Lung microvascular endothelial cell (primary cell): Measurements from ENCODE around the gene CHMP4B. TPM values are rescaled to one million over a fixed set of nuclear protein-coding genes. Genes with fewer than 3 reads are reported as not detected.

ENCODE experiments used
- DNase-seq, 2 donors: peaks; one replicate each; pipeline versions ENCODE4 v3.0.0 to v3.0.0-alpha.2; 2010; ENCODE audit warnings: low read depth in 2 of 2
- total RNA-seq: library from RNA; depleted of rRNA; stranded (reverse); fragments of >200 nt; gene quantifications from 2 replicates; pipeline ENCODE4 v1.2.1, GENCODE V29; 2014

CHMP4B gene
- total RNA-seq, 1 donor from 2014 or later, result 34.1 TPM

DNA sequence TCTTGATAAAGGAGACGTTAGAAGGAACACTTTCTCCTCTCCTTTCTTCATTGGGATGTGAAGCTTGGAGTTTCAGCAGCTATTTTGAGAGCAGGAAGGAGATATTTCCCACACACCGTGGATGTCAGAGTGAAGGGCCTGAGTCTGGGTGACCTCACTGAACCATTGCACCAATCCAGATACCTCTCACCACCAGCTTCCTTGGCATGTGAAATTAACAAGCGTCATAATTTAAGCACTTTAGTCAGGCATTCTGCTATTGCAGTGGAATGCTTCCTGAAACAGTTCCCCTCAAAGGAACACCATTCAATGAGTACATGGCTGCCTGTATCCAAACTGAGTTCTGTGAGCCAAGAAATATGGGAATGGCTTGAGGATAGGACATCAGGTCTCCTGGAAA, 83.7 kb downstream of the CHMP4B start:
- DNase-seq, result peak in 1 of 2 donors; percentile 10

DNA sequence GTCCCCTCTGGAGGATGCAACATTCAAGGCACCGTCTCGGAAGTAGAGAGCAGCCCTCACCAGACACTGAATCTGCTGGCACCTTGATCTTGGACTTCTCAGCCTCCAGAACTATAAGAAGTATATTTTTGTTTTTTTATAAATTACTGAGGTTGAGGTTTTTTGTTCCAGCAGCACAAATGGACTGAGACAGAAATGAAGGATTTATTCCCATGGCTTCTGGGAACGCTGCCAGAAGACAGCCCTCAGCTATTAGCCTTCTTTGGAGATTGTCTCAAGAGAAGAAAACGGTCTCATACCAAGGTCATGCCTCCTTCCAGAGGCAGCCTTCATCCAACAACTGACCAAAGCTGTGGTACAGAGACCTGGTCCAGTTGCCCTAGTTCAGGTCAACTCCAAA, 85.4 kb downstream of the CHMP4B start:
- peak in 1 of 2 donors; percentile 28 for DNase-seq

DNA sequence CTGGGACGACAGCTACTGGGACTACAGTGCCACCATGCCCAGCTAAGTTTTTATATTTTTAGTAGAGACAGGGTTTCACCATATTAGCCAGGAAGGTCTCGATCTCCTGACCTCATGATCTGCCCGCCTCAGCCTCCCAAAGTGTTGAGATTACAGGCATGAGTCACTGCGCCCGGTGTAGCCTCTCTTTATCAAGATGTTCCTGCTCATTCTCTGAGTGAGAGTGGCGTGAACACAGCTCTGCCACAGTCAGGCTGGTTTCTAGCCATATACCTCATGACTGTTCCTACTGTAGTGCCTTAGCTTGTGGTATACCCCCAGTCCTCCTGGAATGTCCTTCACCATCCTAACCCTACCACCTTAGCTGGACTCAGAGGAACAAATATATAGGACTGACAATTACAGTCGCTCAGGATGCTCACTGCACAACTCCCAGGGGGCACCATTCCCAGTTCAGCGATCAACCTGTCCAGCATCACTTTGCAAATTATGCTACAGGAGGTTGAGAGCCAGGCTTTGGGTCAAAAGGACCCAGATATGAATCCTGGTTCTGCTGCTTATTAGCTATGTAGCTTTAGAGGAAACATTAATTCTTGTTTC, 86.3 kb downstream of the CHMP4B start:
- peak in 1 of 2 donors; percentile 15 for DNase-seq

DNA sequence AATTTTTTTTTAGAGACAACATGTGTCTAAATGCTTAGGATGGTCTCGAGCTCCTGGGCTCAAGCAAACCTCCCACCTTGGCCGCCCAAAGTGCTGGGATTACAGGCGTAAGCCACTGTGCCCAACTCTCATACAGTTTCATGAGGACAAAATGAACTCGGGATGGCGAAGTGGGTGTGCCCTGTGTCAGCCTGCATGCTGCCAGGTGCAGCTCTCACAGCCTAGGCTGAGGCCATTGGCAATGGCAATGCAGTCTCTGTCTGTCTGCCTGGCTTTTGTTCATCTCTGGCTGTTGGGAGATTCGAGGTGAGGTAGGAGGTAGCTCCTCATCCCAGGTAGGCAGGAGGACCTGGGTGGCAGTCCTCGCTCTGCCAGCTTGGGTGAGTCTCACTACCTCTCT, 88.0 kb downstream of the CHMP4B start:
- DNase-seq, result no peak

DNA sequence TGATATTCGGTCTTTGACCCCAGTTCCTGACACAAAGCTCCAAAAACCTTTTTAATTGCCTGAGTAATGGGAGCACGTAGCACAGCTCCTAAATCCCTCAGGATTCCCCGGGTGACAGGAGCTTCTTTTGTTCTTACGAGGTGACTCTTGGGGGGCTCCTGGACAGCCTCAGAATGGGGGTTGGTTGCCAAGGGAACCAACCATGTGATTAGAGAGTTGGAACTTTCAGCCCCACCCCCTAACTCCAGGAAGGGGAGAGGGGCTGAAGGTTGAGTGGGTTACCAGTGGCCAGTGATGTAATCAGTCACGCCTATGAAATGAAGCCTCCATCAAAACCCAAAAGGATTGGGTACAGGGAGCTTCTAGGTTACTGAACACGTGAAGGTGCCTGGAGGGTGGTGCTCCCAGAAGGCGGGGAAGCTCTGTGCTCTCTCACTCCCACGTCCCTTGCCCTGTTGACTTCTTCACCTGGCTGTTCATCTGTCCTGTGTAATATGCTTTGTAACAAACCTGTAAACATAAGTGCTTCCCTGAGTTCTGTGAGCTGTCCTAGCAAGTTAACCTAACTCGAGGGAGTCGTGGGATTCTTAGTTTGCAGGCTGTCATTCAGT, 89.5 kb downstream of the CHMP4B start:
- no peak for DNase-seq

DNA sequence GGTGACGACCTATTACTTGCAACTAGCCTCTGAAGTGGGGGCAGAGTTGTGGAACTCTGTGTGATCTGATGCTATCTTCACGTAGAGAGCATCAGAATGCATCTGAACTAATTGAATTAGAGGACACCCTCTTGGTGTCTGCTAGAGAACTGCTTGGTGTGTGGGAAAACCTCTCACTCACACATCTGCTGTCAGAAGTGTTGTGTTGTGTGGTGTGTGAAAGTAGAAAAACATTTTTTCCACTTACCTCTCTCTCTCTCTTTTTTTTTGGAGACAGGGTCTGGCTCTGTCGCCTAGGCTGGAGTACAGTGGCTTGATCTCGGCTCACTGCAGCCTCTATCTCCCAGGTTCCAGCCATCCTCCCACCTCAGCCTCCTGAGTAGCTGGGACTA, 90.0 kb downstream of the CHMP4B start:
- no peak for DNase-seq

DNA sequence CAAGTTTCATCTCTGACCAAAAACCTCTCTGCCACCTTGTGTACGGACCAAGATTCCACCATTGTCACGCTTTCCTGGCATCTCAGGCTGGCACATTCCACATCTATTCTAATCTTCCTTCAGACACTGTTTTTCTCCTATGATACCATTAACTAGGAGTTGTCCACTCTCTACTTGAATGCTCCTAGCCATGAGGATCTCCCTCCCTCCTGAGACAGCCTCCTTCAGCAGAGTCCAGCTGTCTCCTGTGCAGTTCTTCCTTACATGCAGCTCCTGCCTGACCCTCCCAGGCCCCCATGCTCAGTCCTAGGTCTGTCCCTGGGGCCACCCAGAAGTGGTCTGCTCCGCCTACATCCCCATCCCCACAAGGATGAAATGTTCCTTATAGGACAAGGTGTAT, 90.9 kb downstream of the CHMP4B start:
- no peak for DNase-seq

Other genes starting within 250 kb of the CHMP4B start
- gene C20orf144, start 149.0 kb upstream of the CHMP4B start, total RNA-seq, result under 0.01 TPM in 1 of 2 replicates, not detected in the other
- gene ACTL10, start 144.4 kb upstream of the CHMP4B start, total RNA-seq, result 1.3 and 1.6 TPM in 2 replicates
- 7.2 and 9.7 TPM in 2 replicates for gene NECAB3, start 136.9 kb upstream of the CHMP4B start, total RNA-seq
- 2.8 and 3.9 TPM in 2 replicates for gene E2F1, start 125.0 kb upstream of the CHMP4B start, total RNA-seq
- 3.9 and 4.0 TPM in 2 replicates for gene PXMP4, start 91.0 kb upstream of the CHMP4B start, total RNA-seq
- gene ZNF341, start 79.4 kb upstream of the CHMP4B start, total RNA-seq, result 0.44 and 0.99 TPM in 2 replicates
- gene RALY, start 182.6 kb downstream of the CHMP4B start, total RNA-seq, result 54.7 and 61.7 TPM in 2 replicates